Testis (tissue), 3 donors: ENCODE results near the gene PYM1. TPM values are rescaled to one million over a fixed set of nuclear protein-coding genes. Genes with fewer than 3 reads are reported as not detected.

Experiments used
- DNase-seq: peaks from one replicate; pipeline ENCODE4 v3.0.0-alpha.2; 2019
- H3K27ac ChIP-seq, 2 donors: fragments of 200-600 bp; sonication (generic); one replicate each; pipeline ENCODE4 v1.5.1; 2019
- H3K27me3 ChIP-seq: fragments of 200-600 bp; sonication (generic); one replicate; pipeline ENCODE4 v1.5.1; 2019
- H3K36me3 ChIP-seq: fragments of 200-600 bp; sonication (generic); one replicate; pipeline ENCODE4 v1.5.1; 2017; ENCODE audit warnings: low read depth; ENCODE audit errors: missing control alignments
- H3K4me1 ChIP-seq: fragments of 200-600 bp; sonication (generic); one replicate; pipeline ENCODE4 v1.5.1; 2019
- H3K4me3 ChIP-seq, 2 donors: fragments of 200-600 bp; sonication (generic); one replicate each; pipeline ENCODE4 v1.5.1; 2017 to 2019
- H3K9me3 ChIP-seq: fragments of 200-600 bp; sonication (generic); one replicate; pipeline ENCODE4 v1.5.1; 2017
- CTCF ChIP-seq, 3 experiments: fragments of 450-650 bp in 2 of 3; fragments of 200-600 bp in 1 of 3; sonication (generic) in 1 of 3; IDR thresholded peaks; one replicate each; pipeline ENCODE4 v1.5.1; 2016 to 2019; ENCODE audit warnings: antibody characterized with exemption in 3 of 3, mild to moderate bottlenecking in 2 of 3, moderate library complexity in 1 of 3
- POLR2A ChIP-seq: fragments of 450-650 bp; IDR thresholded peaks from one replicate; pipeline ENCODE4 v1.6.1; 2017; ENCODE audit warnings: antibody characterized with exemption, mild to moderate bottlenecking, moderate library complexity
- WGBS, 2 donors: methylation state at CpG; one replicate each; pipeline ENCODE4 v1.1.5; 2018; 5-methylcytosine and 5-hydroxymethylcytosine counted together
- intact Hi-C: fragments of 100-400 bp; cut with DNase I; formaldehyde crosslinking; loops from one replicate; pipeline ENCODE4 v1.15.1; 2023; ENCODE audit warnings: low total_unique reads
- polyA plus RNA-seq: library from polyadenylated mRNA; stranded (reverse); fragments of 350-450 nt; fragmentation: Illumina TruSeq; extraction: RNeasy Lipid Tissue Mini Kit (QIAGEN cat#74804); gene quantifications from one replicate; pipeline ENCODE4 v1.2.3, GENCODE V29; 2014; ENCODE audit warnings: low read depth, low replicate concordance; ENCODE audit not compliant: insufficient read depth
- total RNA-seq, 2 donors: library from RNA; depleted of rRNA; stranded (reverse); fragments of >200 nt; gene quantifications; one replicate each; pipeline ENCODE4 v1.2.3, GENCODE V29; 2016

The PYM1 gene
- total and polyA plus RNA-seq, 3 donors from 2014 or later, result 51.6 to 71.3 (median 51.8) TPM

- Histone ChIP-seq H3K4me3 (no peak overlapping the region), H3K27ac (no peak overlapping the region), H3K36me3 (no peaks in the 10 kb centered on the region), H3K4me1 (peaks cover 16% of the 10 kb centered on the region), H3K9me3 (no peaks in the 10 kb centered on the region), H3K27me3 (no peaks in the 10 kb centered on the region)
- 60 to 61% methylated on average over 1 of the region's 1 CpG for WGBS, 2 donors
- intact Hi-C loops, result no loop called here
- no peak for DNase-seq
- no peak for TF ChIP-seq CTCF (IDR thresholded peaks at IDR 0.05)
- TF ChIP-seq POLR2A, result no peak
These were observed 75.0 kb downstream of the PYM1 start for GRCh38 chr12:55852740-55853139.

Other genes with a start within 250 kb of the PYM1 start
- gene ITGA7, start 220.0 kb downstream of the PYM1 start, total RNA-seq, result 10 to 100 TPM; 26.4 to 30.6 TPM
- gene ITGA7, start 220.0 kb downstream of the PYM1 start, polyA plus RNA-seq, result 43.3 TPM
- 100 to 1,000 TPM; 110 to 145 TPM for gene BLOC1S1, start 211.8 kb downstream of the PYM1 start, total RNA-seq
- gene BLOC1S1, start 211.8 kb downstream of the PYM1 start, polyA plus RNA-seq, result 108 TPM
- gene RDH5, start 207.5 kb downstream of the PYM1 start, total RNA-seq, result 10 to 100 TPM; 15.1 to 18.0 TPM
- 9.8 TPM for gene RDH5, start 207.5 kb downstream of the PYM1 start, polyA plus RNA-seq
- 100 to 1,000 TPM; 600 to 668 TPM for gene CD63, start 198.9 kb downstream of the PYM1 start, total RNA-seq
- 655 TPM for gene CD63, start 198.9 kb downstream of the PYM1 start, polyA plus RNA-seq
- gene GDF11, start 184.8 kb downstream of the PYM1 start, total RNA-seq, result 1 to 10 TPM; 3.1 to 3.3 TPM
- gene GDF11, start 184.8 kb downstream of the PYM1 start, polyA plus RNA-seq, result 3.0 TPM
- gene SARNP, start 110.2 kb downstream of the PYM1 start, total RNA-seq, result 10 to 100 TPM; 88.3 to 96.3 TPM
- 99.2 TPM for gene SARNP, start 110.2 kb downstream of the PYM1 start, polyA plus RNA-seq
- gene ORMDL2, start 109.9 kb downstream of the PYM1 start, total RNA-seq, result 10 to 100 TPM; 16.2 to 18.6 TPM
- 82.4 TPM for gene ORMDL2, start 109.9 kb downstream of the PYM1 start, polyA plus RNA-seq
- gene DNAJC14, start 98.3 kb downstream of the PYM1 start, total RNA-seq, result 10 to 100 TPM; 74.6 to 75.4 TPM
- 67.6 TPM for gene DNAJC14, start 98.3 kb downstream of the PYM1 start, polyA plus RNA-seq
- gene MMP19, start 85.0 kb downstream of the PYM1 start, total RNA-seq, result 1 to 10 TPM; 1.3 TPM
- 6.5 TPM for gene MMP19, start 85.0 kb downstream of the PYM1 start, polyA plus RNA-seq
- 10 to 100 TPM; 28.9 to 40.4 TPM for gene DGKA, start 3.3 kb upstream of the PYM1 start, total RNA-seq
- 40.3 TPM for gene DGKA, start 3.3 kb upstream of the PYM1 start, polyA plus RNA-seq
- gene PMEL, start 38.1 kb upstream of the PYM1 start, total RNA-seq, result 10 to 100 TPM in 1 of 2 donors, 1 to 10 TPM in 1; 8.9 to 11.1 TPM
- gene PMEL, start 38.1 kb upstream of the PYM1 start, polyA plus RNA-seq, result 8.2 TPM
- gene CDK2, start 38.9 kb upstream of the PYM1 start, total RNA-seq, result 10 to 100 TPM; 16.5 to 20.3 TPM
- 19.8 TPM for gene CDK2, start 38.9 kb upstream of the PYM1 start, polyA plus RNA-seq
- gene RAB5B, start 46.2 kb upstream of the PYM1 start, total RNA-seq, result 100 to 1,000 TPM; 144 to 198 TPM
- 139 TPM for gene RAB5B, start 46.2 kb upstream of the PYM1 start, polyA plus RNA-seq
- gene SUOX, start 69.4 kb upstream of the PYM1 start, total RNA-seq, result 10 to 100 TPM in 1 of 2 donors, 1 to 10 TPM in 1; 9.5 to 14.3 TPM
- 14.1 TPM for gene SUOX, start 69.4 kb upstream of the PYM1 start, polyA plus RNA-seq
- 10 to 100 TPM; 10.7 to 13.9 TPM for gene IKZF4, start 93.1 kb upstream of the PYM1 start, total RNA-seq
- 17.7 TPM for gene IKZF4, start 93.1 kb upstream of the PYM1 start, polyA plus RNA-seq
- gene RPS26, start 114.0 kb upstream of the PYM1 start, total RNA-seq, result 100 to 1,000 TPM; 395 to 568 TPM
- 197 TPM for gene RPS26, start 114.0 kb upstream of the PYM1 start, polyA plus RNA-seq
- gene ERBB3, start 152.3 kb upstream of the PYM1 start, total RNA-seq, result 1 to 10 TPM; 3.3 to 9.8 TPM
- gene ERBB3, start 152.3 kb upstream of the PYM1 start, polyA plus RNA-seq, result 6.1 TPM
- 10 to 100 TPM; 61.0 to 81.4 TPM for gene PA2G4, start 176.7 kb upstream of the PYM1 start, total RNA-seq
- 190 TPM for gene PA2G4, start 176.7 kb upstream of the PYM1 start, polyA plus RNA-seq
- gene RPL41, start 188.7 kb upstream of the PYM1 start, total RNA-seq, result 1,000 to 10,000 TPM; 1,066 to 1,985 TPM
- gene RPL41, start 188.7 kb upstream of the PYM1 start, polyA plus RNA-seq, result 2,323 TPM
- 10 to 100 TPM; 16.2 to 20.6 TPM for gene ZC3H10, start 190.4 kb upstream of the PYM1 start, total RNA-seq
- gene ZC3H10, start 190.4 kb upstream of the PYM1 start, polyA plus RNA-seq, result 12.4 TPM
- 10 to 100 TPM; 72.0 to 99.8 TPM for gene ESYT1, start 200.4 kb upstream of the PYM1 start, total RNA-seq
- gene ESYT1, start 200.4 kb upstream of the PYM1 start, polyA plus RNA-seq, result 50.8 TPM
- 100 to 1,000 TPM; 229 to 428 TPM for gene MYL6B, start 224.7 kb upstream of the PYM1 start, total RNA-seq
- 480 TPM for gene MYL6B, start 224.7 kb upstream of the PYM1 start, polyA plus RNA-seq
- 1,000 to 10,000 TPM in 1 of 2 donors, 100 to 1,000 TPM in 1; 939 to 1,373 TPM for gene MYL6, start 230.5 kb upstream of the PYM1 start, total RNA-seq
- gene MYL6, start 230.5 kb upstream of the PYM1 start, polyA plus RNA-seq, result 1,271 TPM